IMR-90 (cell line): Measurements from ENCODE around the gene ZNF285. TPM values are rescaled to one million over a fixed set of nuclear protein-coding genes. Genes with fewer than 3 reads are reported as not detected.

Experiments used
- ATAC-seq: fragments of 200-7000 bp; cut with Tn5 transposase; 2 replicates; pipeline ENCODE4 v1.9.1; 2020; ENCODE audit warnings: low read depth, mild to moderate bottlenecking, moderate library complexity
- BruUV-seq: library from RNA; stranded (reverse); fragments of 400-500 nt; replicated peaks from 2 replicates; lab custom pipeline; 2021; lab: Mats Ljungman, UMichigan
- CTCF ChIA-PET: fragments of 300-600 bp; formaldehyde crosslinking; extraction: SDS; loops from one replicate; lab custom pipeline; 2021; ENCODE audit warnings: antibody characterized with exemption; lab: Yijun Ruan, JAX
- POLR2A ChIA-PET: fragments of 300-600 bp; sonication (Branson Sonifier 250); formaldehyde crosslinking; loops from one replicate; lab custom pipeline; 2022; ENCODE audit warnings: antibody characterized with exemption; ENCODE audit not compliant: unreplicated experiment; lab: Charles Lee
- DNase-seq: peaks from one replicate; pipeline ENCODE4 v3.0.0; 2013
- H2AFZ ChIP-seq: replicated peaks from 2 replicates; pipeline ENCODE3; 2013; ENCODE audit warnings: low read length, mild to moderate bottlenecking; ENCODE audit not compliant: poor library complexity
- H2AK5ac ChIP-seq: 2 replicates; pipeline ENCODE4 v1.6.1; 2013; ENCODE audit warnings: low read depth, low read length, inconsistent platforms
- H2AK9ac ChIP-seq: replicated peaks from 2 replicates; pipeline ENCODE3; 2013; ENCODE audit warnings: mild to moderate bottlenecking, low read depth, low read length, moderate library complexity; ENCODE audit not compliant: poor library complexity
- H2BK120ac ChIP-seq: 2 replicates; pipeline ENCODE4 v1.6.1; 2013; ENCODE audit warnings: low read depth, low read length, inconsistent platforms
- H2BK15ac ChIP-seq: 3 replicates; pipeline ENCODE4 v1.6.1; 2013; ENCODE audit warnings: low read depth, low read length, inconsistent platforms
- H2BK20ac ChIP-seq: 2 replicates; pipeline ENCODE4 v1.6.1; 2013; ENCODE audit warnings: low read depth, mild to moderate bottlenecking, inconsistent platforms, low read length, moderate library complexity
- H2BK5ac ChIP-seq: 2 replicates; pipeline ENCODE4 v1.6.1; 2013; ENCODE audit warnings: mild to moderate bottlenecking, low read depth, low read length, inconsistent platforms; ENCODE audit not compliant: poor library complexity, severe bottlenecking
- H3K14ac ChIP-seq: replicated peaks from 2 replicates; pipeline ENCODE4 v1.6.1; 2013; ENCODE audit warnings: low read depth, low read length, inconsistent platforms
- H3K18ac ChIP-seq: 2 replicates; pipeline ENCODE4 v1.6.1; 2013; ENCODE audit warnings: low read depth, low read length, control low read depth
- H3K23ac ChIP-seq: 2 replicates; pipeline ENCODE4 v1.6.1; 2013; ENCODE audit warnings: low read depth, low read length, inconsistent platforms
- H3K27ac ChIP-seq: 2 replicates; pipeline ENCODE4 v1.5.1; 2013; ENCODE audit warnings: mild to moderate bottlenecking, control low read depth, low read length; ENCODE audit not compliant: insufficient read depth
- H3K27me3 ChIP-seq: 2 replicates; pipeline ENCODE4 v1.6.1; 2013; ENCODE audit warnings: low read length; ENCODE audit not compliant: control insufficient read depth, insufficient read depth
- H3K36me3 ChIP-seq: 2 replicates; pipeline ENCODE4 v1.6.1; 2013; ENCODE audit warnings: low read length, mixed read lengths; ENCODE audit not compliant: control insufficient read depth, insufficient read depth
- H3K4ac ChIP-seq: 2 replicates; pipeline ENCODE4 v1.6.1; 2013; ENCODE audit warnings: low read depth, low read length, inconsistent platforms
- H3K4me1 ChIP-seq: 2 replicates; pipeline ENCODE4 v1.6.1; 2013; ENCODE audit warnings: low read length, mixed read lengths; ENCODE audit not compliant: control insufficient read depth, insufficient read depth
- H3K4me2 ChIP-seq: 2 replicates; pipeline ENCODE4 v1.6.1; 2013; ENCODE audit warnings: low read depth, mild to moderate bottlenecking, control low read depth, low read length, moderate library complexity
- H3K4me3 ChIP-seq: 2 replicates; pipeline ENCODE4 v1.5.1; 2013; ENCODE audit warnings: low read depth, mild to moderate bottlenecking, control low read depth, low read length, moderate library complexity; ENCODE audit not compliant: insufficient read depth
- H3K56ac ChIP-seq: 2 replicates; pipeline ENCODE4 v1.6.1; 2013; ENCODE audit warnings: low read length, inconsistent platforms; ENCODE audit not compliant: insufficient read depth; ENCODE audit errors: extremely low read depth
- H3K79me1 ChIP-seq, 2 experiments: 2 replicates each; pipeline ENCODE4 v1.6.1; 2013; ENCODE audit warnings: low read length in 2 of 2, inconsistent platforms in 1 of 2, low read depth in 1 of 2
- H3K9ac ChIP-seq: 2 replicates; pipeline ENCODE4 v1.6.1; 2013; ENCODE audit warnings: low read depth, low read length, control low read depth
- H3K9me1 ChIP-seq: 2 replicates; pipeline ENCODE4 v1.6.1; 2013; ENCODE audit warnings: low read length, inconsistent platforms; ENCODE audit not compliant: insufficient read depth
- H3K9me3 ChIP-seq: 2 replicates; pipeline ENCODE4 v1.6.1; 2013; ENCODE audit warnings: low read length; ENCODE audit not compliant: control insufficient read depth, insufficient read depth
- H4K20me1 ChIP-seq: 2 replicates; pipeline ENCODE4 v1.6.1; 2013; ENCODE audit warnings: low read length, inconsistent platforms; ENCODE audit not compliant: insufficient read depth
- H4K5ac ChIP-seq: 2 replicates; pipeline ENCODE4 v1.6.1; 2013; ENCODE audit warnings: mild to moderate bottlenecking, low read depth, low read length, control low read depth
- H4K8ac ChIP-seq, 2 experiments: 2 replicates each; pipeline ENCODE4 v1.6.1; 2013; ENCODE audit warnings: low read depth in 2 of 2, low read length in 2 of 2, control low read depth in 1 of 2, inconsistent platforms in 1 of 2
- H4K91ac ChIP-seq: 2 replicates; pipeline ENCODE4 v1.6.1; 2013; ENCODE audit warnings: low read depth, low read length, inconsistent platforms; ENCODE audit not compliant: insufficient read depth
- FOS ChIP-seq: fragments of 150-350 bp; IDR thresholded peaks from 2 replicates; pipeline ENCODE4 v1.6.1; 2016; ENCODE audit warnings: low read depth, low read length
- MAFK ChIP-seq: IDR thresholded peaks from 2 replicates; pipeline ENCODE4 v1.6.1; 2012; ENCODE audit warnings: low read depth, low read length, improper control_type of control experiment
- MAZ ChIP-seq: IDR thresholded peaks from 2 replicates; pipeline ENCODE4 v1.6.1; 2012; ENCODE audit warnings: low read depth, mild to moderate bottlenecking, low read length, improper control_type of control experiment, moderate library complexity, borderline replicate concordance
- MXI1 ChIP-seq: IDR thresholded peaks from 2 replicates; pipeline ENCODE4 v1.6.1; 2012; ENCODE audit warnings: low read depth, mild to moderate bottlenecking, low read length, moderate library complexity, borderline replicate concordance
- NFE2L2 ChIP-seq: fragments of 150-350 bp; IDR thresholded peaks from 2 replicates; pipeline ENCODE4 v1.6.1; 2016; ENCODE audit warnings: low read depth, mild to moderate bottlenecking, low read length
- POLR2A ChIP-seq: IDR thresholded peaks from 2 replicates; pipeline ENCODE4 v1.6.1; 2012; ENCODE audit warnings: mild to moderate bottlenecking, low read depth, low read length
- RAD21 ChIP-seq: IDR thresholded peaks from 2 replicates; pipeline ENCODE4 v1.6.1; 2012; ENCODE audit warnings: low read length, improper control_type of control experiment
- WGBS, 2 experiments: methylation state at CpG; one replicate each; pipeline versions ENCODE4 v1.1.5 to v1.1.7; 2013; ENCODE audit warnings: missing lambda C conversion rate in 2 of 2; ENCODE audit not compliant: insufficient read length in 1 of 2; ENCODE audit errors: extremely low coverage in 2 of 2; 5-methylcytosine and 5-hydroxymethylcytosine counted together
- dilution Hi-C: fragments of 300-500 bp; cut with HindIII; formaldehyde crosslinking; loops from one replicate; pipeline ENCODE4 v1.14.3; 2018; ENCODE audit warnings: low sequenced_read_pairs; ENCODE audit not compliant: unreplicated experiment
- in situ Hi-C: fragments of 300-500 bp; cut with MboI; formaldehyde crosslinking; loops from 3 replicates; pipeline ENCODE4 v1.14.3; 2019; ENCODE audit warnings: low sequenced_read_pairs, inconsistent platforms, mixed read lengths
- intact Hi-C: fragments of 100-400 bp; cut with micrococcal nuclease; formaldehyde crosslinking; loops from 2 replicates; pipeline ENCODE4 v1.10.0; 2022
- polyA plus RNA-seq, 3 experiments: library from polyadenylated mRNA; depleted of rRNA; stranded (reverse); fragments of >200 nt; gene quantifications; 2 replicates each; pipeline ENCODE4 v1.2.3, GENCODE V29; 2012; ENCODE audit warnings: low replicate concordance in 1 of 3
- total RNA-seq: library from RNA; depleted of rRNA; stranded (reverse); fragments of >200 nt; gene quantifications from 2 replicates; pipeline ENCODE4 v1.2.3, GENCODE V29; 2012
- TF ChIP-seq, protein P1 (sequence below): fragments of 150-350 bp; IDR thresholded peaks from 2 replicates; pipeline ENCODE4 v1.6.1; 2016; ENCODE audit warnings: low read depth, mild to moderate bottlenecking, low read length, moderate library complexity, borderline replicate concordance

The ZNF285 gene
- total and polyA plus RNA-seq, 2 of the 4 experiments (the other 2 are of a cell fraction): 1.4 to 5.9 TPM

GRCh38 chr19:44344255-44344654, 57.2 kb downstream of the ZNF285 start:
- H2AK9ac ChIP-seq: no peak overlapping the region
- H4K20me1 ChIP-seq: no peaks in the 10 kb centered on the region
- no peaks in the 10 kb centered on the region for H3K27me3 ChIP-seq
- H2BK120ac ChIP-seq: no peak overlapping the region
- in situ Hi-C loops: no loop called here
- no peak overlapping the region for H3K23ac ChIP-seq
- H3K56ac ChIP-seq: no peak overlapping the region
- no CpG with 5 or more reads among the region's 1 CpG for WGBS, 2 experiments
- ATAC-seq (no peak), DNase-seq (no peak)
- no peak overlapping the region for H3K27ac ChIP-seq
- H3K79me1 ChIP-seq: peaks cover 18 to 27% of the 10 kb centered on the region in 2 experiments
- no peak overlapping the region for H2BK15ac ChIP-seq
- no peak overlapping the region for H3K4ac ChIP-seq
- no peak overlapping the region for H3K9ac ChIP-seq
- no peak overlapping the region for H3K18ac ChIP-seq
- ChIA-PET POLR2A (interaction anchor here (0.6 kb wide), 1 partner anchor 72 kb away, joined by 5 read pairs; no protein-coding TSS in a partner anchor), CTCF (no interaction called here)
- no peaks in the 10 kb centered on the region for H3K4me1 ChIP-seq
- TF ChIP-seq RAD21 (no peak), MAZ (no peak), MXI1 (no peak), NFE2L2 (no peak), FOS (no peak), MAFK (no peak), POLR2A (no peak)
- TF ChIP-seq, protein P1, sequence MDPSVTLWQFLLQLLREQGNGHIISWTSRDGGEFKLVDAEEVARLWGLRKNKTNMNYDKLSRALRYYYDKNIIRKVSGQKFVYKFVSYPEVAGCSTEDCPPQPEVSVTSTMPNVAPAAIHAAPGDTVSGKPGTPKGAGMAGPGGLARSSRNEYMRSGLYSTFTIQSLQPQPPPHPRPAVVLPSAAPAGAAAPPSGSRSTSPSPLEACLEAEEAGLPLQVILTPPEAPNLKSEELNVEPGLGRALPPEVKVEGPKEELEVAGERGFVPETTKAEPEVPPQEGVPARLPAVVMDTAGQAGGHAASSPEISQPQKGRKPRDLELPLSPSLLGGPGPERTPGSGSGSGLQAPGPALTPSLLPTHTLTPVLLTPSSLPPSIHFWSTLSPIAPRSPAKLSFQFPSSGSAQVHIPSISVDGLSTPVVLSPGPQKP: no peak
- peaks cover 5% of the 10 kb centered on the region; the same call in 1 of the 2 replicates for H3K9me3 ChIP-seq
- dilution Hi-C loops: no loop called here
- H4K5ac ChIP-seq: no peak overlapping the region
- H3K4me2 ChIP-seq: no peak overlapping the region
- H2AK5ac ChIP-seq: no peak overlapping the region
- H2AFZ ChIP-seq: no peak overlapping the region
- no peak overlapping the region for H3K14ac ChIP-seq
- intact Hi-C loops: no loop called here
- no peak overlapping the region for H2BK5ac ChIP-seq
- no TSS peak for BruUV-seq
- no peak overlapping the region for H2BK20ac ChIP-seq
- no peaks in the 10 kb centered on the region for H3K9me1 ChIP-seq
- H4K8ac ChIP-seq: no peak overlapping the region
- peaks cover 11% of the 10 kb centered on the region for H3K36me3 ChIP-seq
- no peak overlapping the region for H3K4me3 ChIP-seq
- no peak overlapping the region for H4K91ac ChIP-seq
